Measurements from ENCODE around the gene PCDHA1. TPM values are rescaled to one million over a fixed set of nuclear protein-coding genes. Genes with fewer than 3 reads are reported as not detected.

Gene PCDHA1
- under 0.01 TPM in 1 of 2 replicates, not detected in the other for total RNA-seq

GRCh38 chr5:140785905-140786686 is at the start of gene PCDHA1:
Gene PCDHA1 (plus strand): TSS chr5:140786140.
- DNase-seq (ENCODE audit: low read depth): no peak
- no peak within 1 kb of the TSS for H3K4me3 ChIP-seq (ENCODE audit: low read depth, low read length)
- no peak for TF ChIP-seq CTCF (IDR thresholded peaks at IDR 0.05; ENCODE audit: insufficient read depth, low read depth, low read length)

- no peak for TF ChIP-seq CTCF (IDR thresholded peaks at IDR 0.05; ENCODE audit: insufficient read depth, low read depth, low read length)
- H3K4me3 ChIP-seq (ENCODE audit: low read depth, low read length): no peak overlapping the region
- DNase-seq (ENCODE audit: low read depth): no peak
Measured at GRCh38 chr5:140737486-140737885, 48.5 kb upstream of the PCDHA1 start.

- TF ChIP-seq CTCF (IDR thresholded peaks at IDR 0.05; ENCODE audit: insufficient read depth, low read depth, low read length): no peak
- DNase-seq (ENCODE audit: low read depth): no peak
- H3K4me3 ChIP-seq (ENCODE audit: low read depth, low read length): no peak overlapping the region
Measured at GRCh38 chr5:140741967-140742366, 44.0 kb upstream of the PCDHA1 start.

- no peak for TF ChIP-seq CTCF (IDR thresholded peaks at IDR 0.05; ENCODE audit: insufficient read depth, low read depth, low read length)
- no peak for DNase-seq (ENCODE audit: low read depth)
- H3K4me3 ChIP-seq (ENCODE audit: low read depth, low read length): no peak overlapping the region
Measured at GRCh38 chr5:140753561-140753960, 32.4 kb upstream of the PCDHA1 start.

- no peak for TF ChIP-seq CTCF (IDR thresholded peaks at IDR 0.05; ENCODE audit: insufficient read depth, low read depth, low read length)
- DNase-seq (ENCODE audit: low read depth): peak; percentile 4
- H3K4me3 ChIP-seq (ENCODE audit: low read depth, low read length): no peak overlapping the region
Measured at GRCh38 chr5:140764177-140764973, 21.6 kb upstream of the PCDHA1 start.

- no peak overlapping the region for H3K4me3 ChIP-seq (ENCODE audit: low read depth, low read length)
- DNase-seq (ENCODE audit: low read depth): no peak
- no peak for TF ChIP-seq CTCF (IDR thresholded peaks at IDR 0.05; ENCODE audit: insufficient read depth, low read depth, low read length)
Measured at GRCh38 chr5:140767444-140767843, 18.5 kb upstream of the PCDHA1 start.

Data from fibroblast of villous mesenchyme (primary cell).